Measurements from ENCODE around the gene SNX13. TPM values are rescaled to one million over a fixed set of nuclear protein-coding genes. Genes with fewer than 3 reads are reported as not detected.

The SNX13 gene
- total RNA-seq, result 10 to 100 TPM; 45.7 to 78.8 (median 67.3) TPM

- no peak for TF ChIP-seq POLR2A (IDR thresholded peaks at IDR 0.05)
- no peak for TF ChIP-seq CTCF (IDR thresholded peaks at IDR 0.05)
- DNase-seq (ENCODE audit: low spot score in 2 of 2), result peak; percentile 89 to 98
- intact Hi-C loops (cut with DNase I; ENCODE audit: low total_unique reads), result no loop called here
- peak within 1 kb of the TSS; percentile 90 for H3K4me3 ChIP-seq (ENCODE audit: low read depth, poor library complexity, severe bottlenecking)
- 0 to 1% methylated on average over 10 to 18 of the region's 66 CpGs for WGBS, 2 donors
These were observed at the start of gene SNX13 for GRCh38 chr7:17940302-17940883. Gene SNX13 (minus strand): TSS chr7:17940494. CDS start chr7:17940295, 199 bp downstream.

GRCh38 chr7:17989546-17989945 is 49.3 kb upstream of the SNX13 start:
- WGBS, 2 donors, result 87 to 88% methylated on average over 5 of the region's 5 CpGs
- DNase-seq (ENCODE audit: low spot score in 2 of 2), result no peak
- TF ChIP-seq POLR2A (IDR thresholded peaks at IDR 0.05), result no peak
- no peak for TF ChIP-seq CTCF (IDR thresholded peaks at IDR 0.05)
- H3K4me3 ChIP-seq (ENCODE audit: low read depth, poor library complexity, severe bottlenecking), result no peak overlapping the region
- intact Hi-C loops (cut with DNase I; ENCODE audit: low total_unique reads), result no loop called here

- WGBS, 2 donors, result 93 to 96% methylated on average over 6 of the region's 6 CpGs
These were observed 48.6 kb upstream of the SNX13 start for GRCh38 chr7:17988858-17989257.

GRCh38 chr7:17988141-17988540 is 47.8 kb upstream of the SNX13 start:
- WGBS, 2 donors, result 86 to 87% methylated on average over 6 of the region's 6 CpGs
- intact Hi-C loops (cut with DNase I; ENCODE audit: low total_unique reads), result no loop called here

More at GRCh38 chr7:17988858-17989257, 48.6 kb upstream of the SNX13 start:
- TF ChIP-seq POLR2A (IDR thresholded peaks at IDR 0.05), result no peak
- no peak for TF ChIP-seq CTCF (IDR thresholded peaks at IDR 0.05)
- intact Hi-C loops (cut with DNase I; ENCODE audit: low total_unique reads), result no loop called here
- DNase-seq (ENCODE audit: low spot score in 2 of 2), result no peak
- no peak overlapping the region for H3K4me3 ChIP-seq (ENCODE audit: low read depth, poor library complexity, severe bottlenecking)

GRCh38 chr7:17986851-17987250 is 46.6 kb upstream of the SNX13 start:
- TF ChIP-seq CTCF (IDR thresholded peaks at IDR 0.05), result no peak
- TF ChIP-seq POLR2A (IDR thresholded peaks at IDR 0.05), result no peak
- 22 to 34% methylated on average over 1 of the region's 1 CpG for WGBS, 2 donors
- intact Hi-C loops (cut with DNase I; ENCODE audit: low total_unique reads), result no loop called here
- no peak for DNase-seq (ENCODE audit: low spot score in 2 of 2)
- no peak overlapping the region for H3K4me3 ChIP-seq (ENCODE audit: low read depth, poor library complexity, severe bottlenecking)

More at GRCh38 chr7:17988141-17988540, 47.8 kb upstream of the SNX13 start:
- no peak for DNase-seq (ENCODE audit: low spot score in 2 of 2)
- TF ChIP-seq CTCF (IDR thresholded peaks at IDR 0.05), result no peak
- no peak overlapping the region for H3K4me3 ChIP-seq (ENCODE audit: low read depth, poor library complexity, severe bottlenecking)

Measured in lower leg skin (tissue), 4 donors.